ENCODE data around the gene IL17RA.

Gene IL17RA

GRCh38 chr22:17047656-17048055, 37.1 kb upstream of the IL17RA start:
- POLR2A ChIA-PET: no interaction called here

GRCh38 chr22:17056058-17056457, 28.7 kb upstream of the IL17RA start:
- POLR2A ChIA-PET: no interaction called here
- CTCF ChIA-PET: interaction anchor here (3.3 kb wide), 1 partner anchor 139 kb away, joined by 106 read pairs; no protein-coding TSS in a partner anchor
- no peak overlapping the region for H3K4me3 ChIP-seq (ENCODE audit: low read depth, low read length)
- no peak overlapping the region for H3K27ac ChIP-seq (ENCODE audit: extremely low read depth, low read depth, low read length)
- H3K4me1 ChIP-seq (ENCODE audit: control insufficient read depth, insufficient read depth, low read length): no peaks in the 10 kb centered on the region
- no peaks in the 10 kb centered on the region for H3K9me3 ChIP-seq (ENCODE audit: control insufficient read depth, insufficient read depth, low read depth, low read length)
- H3K36me3 ChIP-seq (ENCODE audit: control insufficient read depth in 2 of 2, insufficient read depth in 1 of 2, low read length in 2 of 2): peaks cover 0 to 14% of the 10 kb centered on the region in 2 experiments; a peak in 2 of 3 replicates
- TF ChIP-seq ZBTB44 (tag by site-specific recombination; IDR thresholded peaks at IDR 0.05) (no peak), ZNF155 (tag by site-specific recombination; IDR thresholded peaks at IDR 0.05) (no peak), ZNF518A (tag by site-specific recombination; conservative IDR thresholded peaks at IDR 0.05; ENCODE audit: low read depth) (no peak), ZNF114 (tag by site-specific recombination; IDR thresholded peaks at IDR 0.05) (no peak), MYNN (tag by site-specific recombination; IDR thresholded peaks at IDR 0.05; ENCODE audit: borderline replicate concordance) (no peak), ZNF704 (tag by site-specific recombination; IDR thresholded peaks at IDR 0.05) (no peak), SP7 (tag by site-specific recombination; IDR thresholded peaks at IDR 0.05) (no peak), REST (tag by site-specific recombination; IDR thresholded peaks at IDR 0.05) (no peak)
- TF ChIP-seq, protein P1, sequence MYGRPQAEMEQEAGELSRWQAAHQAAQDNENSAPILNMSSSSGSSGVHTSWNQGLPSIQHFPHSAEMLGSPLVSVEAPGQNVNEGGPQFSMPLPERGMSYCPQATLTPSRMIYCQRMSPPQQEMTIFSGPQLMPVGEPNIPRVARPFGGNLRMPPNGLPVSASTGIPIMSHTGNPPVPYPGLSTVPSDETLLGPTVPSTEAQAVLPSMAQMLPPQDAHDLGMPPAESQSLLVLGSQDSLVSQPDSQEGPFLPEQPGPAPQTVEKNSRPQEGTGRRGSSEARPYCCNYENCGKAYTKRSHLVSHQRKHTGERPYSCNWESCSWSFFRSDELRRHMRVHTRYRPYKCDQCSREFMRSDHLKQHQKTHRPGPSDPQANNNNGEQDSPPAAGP (tag by site-specific recombination; IDR thresholded peaks at IDR 0.05): no peak
- TF ChIP-seq, protein P2, sequence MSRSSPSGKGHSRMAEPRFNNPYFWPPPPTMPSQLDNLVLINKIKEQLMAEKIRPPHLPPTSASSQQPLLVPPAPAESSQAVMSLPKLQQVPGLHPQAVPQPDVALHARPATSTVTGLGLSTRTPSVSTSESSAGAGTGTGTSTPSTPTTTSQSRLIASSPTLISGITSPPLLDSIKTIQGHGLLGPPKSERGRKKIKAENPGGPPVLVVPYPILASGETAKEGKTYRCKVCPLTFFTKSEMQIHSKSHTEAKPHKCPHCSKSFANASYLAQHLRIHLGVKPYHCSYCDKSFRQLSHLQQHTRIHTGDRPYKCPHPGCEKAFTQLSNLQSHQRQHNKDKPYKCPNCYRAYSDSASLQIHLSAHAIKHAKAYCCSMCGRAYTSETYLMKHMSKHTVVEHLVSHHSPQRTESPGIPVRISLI (tag by site-specific recombination; IDR thresholded peaks at IDR 0.05): no peak

More at GRCh38 chr22:17047656-17048055, 37.1 kb upstream of the IL17RA start:
- no peak overlapping the region for H3K4me3 ChIP-seq (ENCODE audit: low read depth, low read length)
- H3K36me3 ChIP-seq (ENCODE audit: control insufficient read depth in 2 of 2, insufficient read depth in 1 of 2, low read length in 2 of 2): peaks cover 0 to 13% of the 10 kb centered on the region in 2 experiments; a peak in 2 of 3 replicates
- H3K27ac ChIP-seq (ENCODE audit: extremely low read depth, low read depth, low read length): no peak overlapping the region
- H3K4me1 ChIP-seq (ENCODE audit: control insufficient read depth, insufficient read depth, low read length): no peaks in the 10 kb centered on the region
- no peaks in the 10 kb centered on the region for H3K9me3 ChIP-seq (ENCODE audit: control insufficient read depth, insufficient read depth, low read depth, low read length)
- CTCF ChIA-PET: interaction anchor here (1.5 to 2.7 kb wide), 2 partner anchors 10 to 11 kb away, joined by 5 to 17 read pairs; no protein-coding TSS in a partner anchor
- no peak for TF ChIP-seq FEZF1 (tag by site-specific recombination; IDR thresholded peaks at IDR 0.05)
- no peak for TF ChIP-seq SALL2 (tag by site-specific recombination; IDR thresholded peaks at IDR 0.05; ENCODE audit: borderline replicate concordance)
- no peak for TF ChIP-seq GLI4 (tag by site-specific recombination; IDR thresholded peaks at IDR 0.05)
- no peak for TF ChIP-seq SETDB1 (IDR thresholded peaks at IDR 0.05; ENCODE audit: insufficient read length, low read length)
- TF ChIP-seq ZNF585B (tag by site-specific recombination; IDR thresholded peaks at IDR 0.05): no peak
- TF ChIP-seq, protein P3, sequence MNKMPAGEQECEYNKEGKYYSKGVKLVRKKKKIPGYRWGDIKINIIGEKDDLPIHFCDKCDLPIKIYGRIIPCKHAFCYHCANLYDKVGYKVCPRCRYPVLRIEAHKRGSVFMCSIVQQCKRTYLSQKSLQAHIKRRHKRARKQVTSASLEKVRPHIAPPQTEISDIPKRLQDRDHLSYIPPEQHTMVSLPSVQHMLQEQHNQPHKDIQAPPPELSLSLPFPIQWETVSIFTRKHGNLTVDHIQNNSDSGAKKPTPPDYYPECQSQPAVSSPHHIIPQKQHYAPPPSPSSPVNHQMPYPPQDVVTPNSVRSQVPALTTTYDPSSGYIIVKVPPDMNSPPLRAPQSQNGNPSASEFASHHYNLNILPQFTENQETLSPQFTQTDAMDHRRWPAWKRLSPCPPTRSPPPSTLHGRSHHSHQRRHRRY (tag by site-specific recombination; IDR thresholded peaks at IDR 0.05): no peak
- no peak for TF ChIP-seq ZNF596 (tag by site-specific recombination; IDR thresholded peaks at IDR 0.05)
- no peak for TF ChIP-seq ZNF426 (tag by site-specific recombination; IDR thresholded peaks at IDR 0.05)
- no peak for TF ChIP-seq ZNF660 (tag by site-specific recombination; IDR thresholded peaks at IDR 0.05)
- TF ChIP-seq ZNF214 (tag by site-specific recombination; IDR thresholded peaks at IDR 0.05; ENCODE audit: borderline replicate concordance): no peak
- no peak for TF ChIP-seq GLI2 (tag by site-specific recombination; IDR thresholded peaks at IDR 0.05; ENCODE audit: borderline replicate concordance, low read depth)
- TF ChIP-seq ZNF10 (tag by site-specific recombination; IDR thresholded peaks at IDR 0.05): no peak
- TF ChIP-seq ZFP69B (tag by site-specific recombination; IDR thresholded peaks at IDR 0.05): no peak
- TF ChIP-seq ZNF548 (tag by site-specific recombination; IDR thresholded peaks at IDR 0.05): no peak
- no peak for TF ChIP-seq ZNF341 (tag by site-specific recombination; IDR thresholded peaks at IDR 0.05; ENCODE audit: low read depth)
